Measurements from ENCODE around the gene BSN. TPM values are rescaled to one million over a fixed set of nuclear protein-coding genes. Genes with fewer than 3 reads are reported as not detected.
"Not testable (repeated sequence)": the region's sequence is repeated elsewhere in the genome, so short reads cannot be mapped to it uniquely, and the experiment has no call there.

Gene BSN
- total RNA-seq, 1 donor from 2014 or later = 0.46 TPM

DNA sequence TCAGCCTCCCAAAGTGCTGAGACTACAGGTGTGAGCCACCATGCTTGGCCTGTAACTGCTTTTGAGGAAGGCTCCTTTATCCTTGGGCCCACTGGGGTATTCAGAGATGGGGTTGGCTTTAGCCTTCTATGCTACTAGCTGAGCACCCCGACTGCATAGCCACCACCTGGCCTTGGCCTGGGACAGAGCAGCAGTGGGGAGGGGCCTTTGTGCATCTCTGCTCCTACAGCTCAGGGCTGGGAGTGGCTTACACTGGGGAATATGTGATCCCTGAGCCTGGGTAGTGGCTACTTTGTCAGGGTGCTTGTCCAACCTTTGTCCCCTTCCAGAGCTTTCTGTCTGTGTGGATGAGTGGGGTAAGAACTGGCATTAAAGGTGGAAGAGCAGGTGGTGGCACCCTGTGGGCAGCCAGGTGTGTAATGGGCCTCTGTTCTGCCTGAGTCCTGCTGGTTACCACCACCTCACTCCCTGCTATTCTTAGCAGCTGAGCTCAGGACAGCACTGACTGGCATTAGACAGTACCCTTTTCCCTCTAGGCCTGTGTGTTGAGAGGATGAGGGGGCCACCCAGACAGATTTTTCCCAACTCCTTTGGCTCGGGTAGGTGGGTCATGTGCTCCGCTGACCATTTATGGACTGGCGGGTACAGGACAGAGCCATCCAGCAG, 141.2 kb downstream of the BSN start:
- not testable (repeated sequence) for DNase-seq (ENCODE audit: low read depth); H3K4me3 ChIP-seq (ENCODE audit: low read depth, low read length)

GRCh38 chr3:49699281-49699979, 145.2 kb downstream of the BSN start:
- TF ChIP-seq, protein P1, sequence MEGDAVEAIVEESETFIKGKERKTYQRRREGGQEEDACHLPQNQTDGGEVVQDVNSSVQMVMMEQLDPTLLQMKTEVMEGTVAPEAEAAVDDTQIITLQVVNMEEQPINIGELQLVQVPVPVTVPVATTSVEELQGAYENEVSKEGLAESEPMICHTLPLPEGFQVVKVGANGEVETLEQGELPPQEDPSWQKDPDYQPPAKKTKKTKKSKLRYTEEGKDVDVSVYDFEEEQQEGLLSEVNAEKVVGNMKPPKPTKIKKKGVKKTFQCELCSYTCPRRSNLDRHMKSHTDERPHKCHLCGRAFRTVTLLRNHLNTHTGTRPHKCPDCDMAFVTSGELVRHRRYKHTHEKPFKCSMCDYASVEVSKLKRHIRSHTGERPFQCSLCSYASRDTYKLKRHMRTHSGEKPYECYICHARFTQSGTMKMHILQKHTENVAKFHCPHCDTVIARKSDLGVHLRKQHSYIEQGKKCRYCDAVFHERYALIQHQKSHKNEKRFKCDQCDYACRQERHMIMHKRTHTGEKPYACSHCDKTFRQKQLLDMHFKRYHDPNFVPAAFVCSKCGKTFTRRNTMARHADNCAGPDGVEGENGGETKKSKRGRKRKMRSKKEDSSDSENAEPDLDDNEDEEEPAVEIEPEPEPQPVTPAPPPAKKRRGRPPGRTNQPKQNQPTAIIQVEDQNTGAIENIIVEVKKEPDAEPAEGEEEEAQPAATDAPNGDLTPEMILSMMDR (conservative IDR thresholded peaks at IDR 0.05; ENCODE audit: low read depth, low read length) = no peak
- DNase-seq (ENCODE audit: low read depth) = no peak

DNA sequence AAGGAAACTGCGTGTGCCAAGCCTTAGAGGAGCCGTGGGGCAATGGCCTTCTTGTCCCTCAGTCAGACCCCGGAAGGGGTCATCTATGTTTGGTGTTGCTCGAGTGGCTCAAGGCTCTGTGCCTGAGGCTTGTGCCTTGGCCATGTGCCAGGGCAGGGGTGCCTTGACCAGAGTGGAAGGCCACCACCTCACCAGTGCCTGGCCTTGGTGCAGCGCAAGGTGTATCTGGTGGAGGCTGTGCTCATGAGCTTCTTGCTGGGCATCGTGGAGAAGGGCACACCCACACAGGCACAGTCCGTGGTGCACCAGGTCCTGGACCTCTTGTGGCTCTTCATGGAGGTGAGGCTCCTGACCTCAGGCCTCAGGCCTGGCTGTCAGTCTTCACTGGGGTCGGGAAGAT, 145.7 kb downstream of the BSN start:
- DNase-seq (ENCODE audit: low read depth) = no peak
- TF ChIP-seq, protein P1 (conservative IDR thresholded peaks at IDR 0.05; ENCODE audit: low read depth, low read length) = no peak
- no peak overlapping the region for H3K4me3 ChIP-seq (ENCODE audit: low read depth, low read length)

More at GRCh38 chr3:49699281-49699979, 145.2 kb downstream of the BSN start:
- H3K4me3 ChIP-seq (ENCODE audit: low read depth, low read length) = no peak overlapping the region

- no peak for DNase-seq (ENCODE audit: low read depth)
- TF ChIP-seq, protein P1 (conservative IDR thresholded peaks at IDR 0.05; ENCODE audit: low read depth, low read length) = peak; percentile 28
- H3K4me3 ChIP-seq (ENCODE audit: low read depth, low read length) = no peak overlapping the region
These were observed 146.3 kb downstream of the BSN start for GRCh38 chr3:49700453-49701128.

- no peak overlapping the region for H3K4me3 ChIP-seq (ENCODE audit: low read depth, low read length)
- TF ChIP-seq, protein P1 (conservative IDR thresholded peaks at IDR 0.05; ENCODE audit: low read depth, low read length) = peak; percentile 65
- DNase-seq (ENCODE audit: low read depth) = no peak
These were observed 147.3 kb downstream of the BSN start for GRCh38 chr3:49701388-49702077.

GRCh38 chr3:49702672-49703071, 148.4 kb downstream of the BSN start:
- no peak overlapping the region for H3K4me3 ChIP-seq (ENCODE audit: low read depth, low read length)
- TF ChIP-seq, protein P1 (conservative IDR thresholded peaks at IDR 0.05; ENCODE audit: low read depth, low read length) = no peak
- DNase-seq (ENCODE audit: low read depth) = no peak

DNA sequence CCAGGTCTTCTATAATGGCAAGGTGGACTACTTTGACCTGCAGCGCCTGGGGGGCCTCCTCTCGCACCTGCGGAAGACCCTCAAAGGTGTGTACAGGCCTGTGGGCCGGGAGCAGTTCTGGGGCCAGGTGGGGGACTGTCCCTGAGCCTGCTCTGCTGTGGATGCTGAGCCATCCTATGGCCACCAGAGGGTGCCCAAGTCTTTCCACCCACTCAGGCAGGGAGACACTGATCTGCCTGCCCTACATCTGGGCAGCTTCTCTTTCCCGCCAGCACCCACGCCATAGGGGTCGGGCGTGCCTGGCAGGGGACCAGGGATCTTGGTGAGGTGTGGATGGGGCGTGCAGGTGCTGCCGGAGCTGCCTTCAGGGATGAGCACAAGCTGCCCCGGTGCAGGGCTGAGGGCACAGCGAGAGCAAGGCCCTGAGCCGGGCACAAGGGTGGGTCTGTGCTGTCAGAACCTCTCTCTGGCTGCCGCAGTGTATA, 149.2 kb downstream of the BSN start:
- DNase-seq (ENCODE audit: low read depth) = no peak

More for the DNA sequence above, 149.2 kb downstream of the BSN start:
- H3K4me3 ChIP-seq (ENCODE audit: low read depth, low read length) = no peak overlapping the region
- TF ChIP-seq, protein P1 (conservative IDR thresholded peaks at IDR 0.05; ENCODE audit: low read depth, low read length) = peak; percentile 87

All from epithelial cell of proximal tubule (primary cell).